MM.1S (cell line): ENCODE results near the gene GIPC2.

ENCODE experiments used
- CTCF ChIP-seq: fragments of 300-600 bp; sonication (generic); IDR thresholded peaks from 2 replicates; pipeline ENCODE4 v1.5.1; 2016; ENCODE audit warnings: antibody characterized with exemption, low read length, mixed read lengths
- EZH2phosphoT487 ChIP-seq: fragments of 300-600 bp; sonication (generic); IDR thresholded peaks from 2 replicates; pipeline ENCODE4 v1.6.1; 2018; ENCODE audit warnings: antibody characterized with exemption, low read length

GRCh38 chr1:78093560-78093959, 47.8 kb downstream of the GIPC2 start:
- TF ChIP-seq CTCF (no peak), EZH2phosphoT487 (no peak)
